Epithelial cell of proximal tubule (primary cell): ENCODE measurements around the gene ERP27. TPM values are rescaled to one million over a fixed set of nuclear protein-coding genes. Genes with fewer than 3 reads are reported as not detected.

Experiments used
- DNase-seq: peaks from one replicate; pipeline ENCODE4 v3.0.0-alpha.2; 2011; ENCODE audit warnings: low read depth
- H3K4me3 ChIP-seq: 2 replicates; pipeline ENCODE4 v1.5.1; 2011; ENCODE audit warnings: low read depth, mild to moderate bottlenecking, low read length
- CTCF ChIP-seq: conservative IDR thresholded peaks from 2 replicates; pipeline ENCODE4 v1.5.1; 2012; ENCODE audit warnings: low read depth, mild to moderate bottlenecking, low read length
- total RNA-seq: library from RNA; depleted of rRNA; stranded (reverse); fragments of >200 nt; gene quantifications from 2 replicates; pipeline ENCODE4 v1.2.3, GENCODE V29; 2015

Gene ERP27
- total RNA-seq, 1 donor from 2014 or later = 0.58 TPM

- TF ChIP-seq CTCF = no peak
- H3K4me3 ChIP-seq = no peak overlapping the region
- no peak for DNase-seq
Observed at GRCh38 chr12:14879222-14879933, 59.0 kb downstream of the ERP27 start.

- no peak for DNase-seq
- no peak overlapping the region for H3K4me3 ChIP-seq
- TF ChIP-seq CTCF = no peak
Observed at GRCh38 chr12:14878488-14878887, 59.8 kb downstream of the ERP27 start.

- TF ChIP-seq CTCF = no peak
- no peak overlapping the region for H3K4me3 ChIP-seq
- DNase-seq = no peak
Observed at GRCh38 chr12:14876833-14877232, 61.5 kb downstream of the ERP27 start.

- DNase-seq = no peak
- H3K4me3 ChIP-seq = no peak overlapping the region
- TF ChIP-seq CTCF = no peak
Observed at GRCh38 chr12:14874882-14875281, 63.5 kb downstream of the ERP27 start.

GRCh38 chr12:14873440-14874185, 64.7 kb downstream of the ERP27 start:
- TF ChIP-seq CTCF = no peak

GRCh38 chr12:14871886-14872285, 66.5 kb downstream of the ERP27 start:
- no peak for TF ChIP-seq CTCF
- no peak overlapping the region for H3K4me3 ChIP-seq
- DNase-seq = no peak

More at GRCh38 chr12:14873440-14874185, 64.7 kb downstream of the ERP27 start:
- no peak overlapping the region for H3K4me3 ChIP-seq
- no peak for DNase-seq
